Psoas muscle (tissue), 8 donors: ENCODE measurements around the gene GALNT9. TPM values are rescaled to one million over a fixed set of nuclear protein-coding genes. Genes with fewer than 3 reads are reported as not detected.

Source experiments
- ATAC-seq, 4 donors: fragments of 200-7000 bp; cut with Tn5 transposase; one replicate each; pipeline ENCODE4 v1.9.1; 2020; ENCODE audit warnings: moderate library complexity in 3 of 4, mild to moderate bottlenecking in 2 of 4
- DNase-seq, 2 donors: peaks; one replicate each; pipeline ENCODE4 v3.0.0-alpha.2; 2020
- H3K27ac ChIP-seq: fragments of 200-600 bp; one replicate; pipeline ENCODE4 v1.8.0; 2022
- H3K27me3 ChIP-seq, 3 donors: fragments of 200-600 bp in 1 of 3; one replicate each; pipeline versions ENCODE4 v1.6.1 to v1.8.0; 2013 to 2022; ENCODE audit warnings: low read length in 2 of 3, mild to moderate bottlenecking in 2 of 3, moderate library complexity in 1 of 3; ENCODE audit not compliant: insufficient read depth in 3 of 3
- H3K36me3 ChIP-seq, 2 donors: fragments of 200-600 bp in 1 of 2; one replicate each; pipeline versions ENCODE4 v1.6.1 to v1.8.0; 2013 to 2022; ENCODE audit warnings: low read depth in 1 of 2, mild to moderate bottlenecking in 1 of 2, moderate library complexity in 1 of 2; ENCODE audit not compliant: insufficient read depth in 1 of 2
- H3K4me1 ChIP-seq: fragments of 200-600 bp; one replicate; pipeline ENCODE4 v1.8.0; 2022
- H3K4me3 ChIP-seq: fragments of 200-600 bp; one replicate; pipeline ENCODE4 v1.8.0; 2022; ENCODE audit warnings: mild to moderate bottlenecking
- H3K9me3 ChIP-seq: fragments of 200-600 bp; one replicate; pipeline ENCODE4 v1.8.0; 2022
- CTCF ChIP-seq: fragments of 200-600 bp; IDR thresholded peaks from one replicate; pipeline ENCODE4 v1.8.0; 2022; ENCODE audit warnings: antibody characterized with exemption
- WGBS, 3 donors: extraction: QIAGEN DNeasy Blood & Tissue Kit; methylation state at CpG; one replicate each; pipeline versions ENCODE4 v1.1.6 to v1.1.7; 2013; 5-methylcytosine and 5-hydroxymethylcytosine counted together
- intact Hi-C, 2 donors: fragments of 100-400 bp; cut with DNase I; formaldehyde crosslinking; loops; one replicate each; pipeline versions ENCODE4 v1.11.0 to v1.14.2; 2022
- polyA plus RNA-seq, 3 donors: library from polyadenylated mRNA; stranded (reverse); fragments of 200-250 nt; gene quantifications; one replicate each; pipeline ENCODE4 v1.2.3, GENCODE V29; 2013
- total RNA-seq, 4 donors: library from RNA; stranded (reverse); fragmentation: NEBNext Ultra II Directional in 2 of 4; extraction: Animal tissue kit (Norgen Biotek cat#: 25700) in 2 of 4; gene quantifications; one replicate each; pipeline versions ENCODE4 v1.2.1 to v1.2.4, GENCODE V29; 2021 to 2023
- donor health status: healthy with polysubstance abuse.
- donor health status: DM: no; HTN: no; CAD: no; lungs with moderate emphysema.
- donor health status: Bipolar disorder and iron deficiency.
- donor health status: healthy.
- donor health status: DM: yes; HTN: yes; CAD: no.
- donor health status: DM: no; HTN: no; CAD: no.
- donor health status: DM: no; HTN: no; CAD: no.
- donor health status: DM: yes; HTN: yes; CAD: no.

The GALNT9 gene
- total and polyA plus RNA-seq, 7 donors, result 0.01 to 0.21 (median 0.08) TPM; not detected in 4

DNA sequence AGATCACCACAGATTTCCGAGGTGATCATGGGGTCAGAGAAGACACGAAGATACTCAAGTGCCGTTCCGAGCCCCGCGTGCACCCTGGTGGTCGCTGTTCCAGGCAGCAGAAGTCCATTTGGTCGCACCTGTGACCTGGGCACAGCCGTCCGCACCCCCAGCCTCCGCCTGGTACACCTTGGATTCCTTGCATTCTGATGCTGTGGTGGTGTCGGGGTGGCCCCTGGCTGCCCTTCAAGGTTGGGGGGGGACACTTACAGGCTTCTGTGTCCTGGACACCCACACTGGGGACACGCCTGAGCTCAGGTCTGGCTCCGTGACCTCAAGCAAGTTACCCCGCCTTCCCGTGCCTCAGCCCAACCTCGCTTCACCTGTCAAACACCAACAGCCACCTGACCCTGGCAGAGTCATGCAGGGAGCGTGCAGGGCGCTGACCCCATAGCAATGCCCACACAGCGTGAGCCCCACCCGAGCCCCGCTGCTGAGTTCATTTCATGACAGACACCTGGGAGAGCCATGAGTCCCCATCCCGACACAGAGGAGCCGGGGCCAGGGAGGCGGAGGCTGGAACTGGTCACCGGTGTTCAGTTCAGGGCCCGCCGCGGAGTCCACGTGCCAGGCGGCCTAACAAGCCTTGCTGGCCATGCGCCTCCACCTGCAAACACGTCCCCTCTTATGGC is 17.9 kb upstream of the GALNT9 start:
- ATAC-seq (no peak), DNase-seq (peak in 1 of 2 donors; percentile 38)
- Histone ChIP-seq H3K4me1 (no peaks in the 10 kb centered on the region), H3K4me3 (no peak overlapping the region), H3K9me3 (no peaks in the 10 kb centered on the region), H3K27me3 (peaks cover 0 to 39% (median 15%) of the 10 kb centered on the region in 3 donors), H3K36me3 (no peaks in the 10 kb centered on the region), H3K27ac (no peak overlapping the region)
- no peak for TF ChIP-seq CTCF
- 80 to 85% (median 81%) methylated on average over 32 to 33 of the region's 33 CpGs for WGBS, 3 donors
- intact Hi-C loops, result no loop called here

GRCh38 chr12:132346471-132347175 is 17.2 kb upstream of the GALNT9 start:
- DNase-seq, result peak in 1 of 2 donors; percentile 8
- Histone ChIP-seq H3K36me3 (no peaks in the 10 kb centered on the region), H3K4me1 (no peaks in the 10 kb centered on the region), H3K27ac (no peak overlapping the region), H3K27me3 (peaks cover 0 to 37% (median 18%) of the 10 kb centered on the region in 3 donors), H3K4me3 (no peak overlapping the region), H3K9me3 (no peaks in the 10 kb centered on the region)
- TF ChIP-seq CTCF, result no peak
- 71 to 78% (median 71%) methylated on average over 19 to 20 of the region's 20 CpGs for WGBS, 3 donors
- ATAC-seq, result no peak
- intact Hi-C loops, result no loop called here

DNA sequence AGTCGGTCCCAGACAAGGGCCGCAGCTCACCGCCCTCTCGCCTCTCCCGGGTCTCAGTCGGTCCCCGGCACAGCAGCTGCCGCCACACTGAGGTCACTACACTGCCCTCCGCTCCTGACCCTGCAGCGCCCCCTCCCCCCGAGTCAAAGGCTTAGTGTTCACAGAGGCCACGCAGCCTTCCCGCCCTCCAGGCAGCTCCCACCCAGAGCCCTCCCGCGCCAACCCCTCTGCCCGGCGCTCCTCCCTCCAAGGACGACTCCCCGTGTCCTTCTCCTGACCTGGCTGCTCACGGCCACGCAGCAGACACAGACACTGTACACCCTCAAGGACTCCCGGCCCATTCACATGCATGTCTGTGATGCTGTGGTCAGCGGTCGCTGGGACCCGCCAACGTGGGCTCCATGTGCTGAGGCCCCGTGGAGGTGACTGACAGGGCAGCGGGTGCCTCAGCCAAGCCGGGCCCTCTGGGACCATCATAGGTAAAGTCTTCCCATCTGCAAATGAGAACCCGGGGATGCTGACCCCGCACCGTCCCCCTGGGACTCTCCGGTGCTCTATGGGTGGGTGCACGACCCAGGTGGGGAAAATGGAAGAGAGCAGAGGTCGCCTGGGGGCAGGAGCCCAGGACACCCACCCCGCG is 16.3 kb upstream of the GALNT9 start:
- Histone ChIP-seq H3K4me3 (no peak overlapping the region), H3K36me3 (no peaks in the 10 kb centered on the region), H3K4me1 (no peaks in the 10 kb centered on the region), H3K9me3 (no peaks in the 10 kb centered on the region), H3K27ac (no peak overlapping the region), H3K27me3 (peaks cover 0 to 41% (median 23%) of the 10 kb centered on the region in 3 donors)
- no peak for ATAC-seq
- WGBS, 3 donors, result 62 to 68% (median 65%) methylated on average over 29 to 37 of the region's 37 CpGs
- no peak for DNase-seq
- intact Hi-C loops, result no loop called here
- no peak for TF ChIP-seq CTCF

GRCh38 chr12:132345126-132345525 is 15.7 kb upstream of the GALNT9 start:
- WGBS, 3 donors, result 75 to 83% (median 79%) methylated on average over 17 of the region's 17 CpGs
- Histone ChIP-seq H3K4me1 (no peaks in the 10 kb centered on the region), H3K4me3 (no peak overlapping the region), H3K27me3 (peaks cover 0 to 45% (median 26%) of the 10 kb centered on the region in 3 donors), H3K9me3 (no peaks in the 10 kb centered on the region), H3K36me3 (no peaks in the 10 kb centered on the region), H3K27ac (no peak overlapping the region)
- intact Hi-C loops, result no loop called here
- DNase-seq (no peak), ATAC-seq (no peak)
- no peak for TF ChIP-seq CTCF
